ENCODE results near the gene ABCG4.

- TF ChIP-seq CTCF (IDR thresholded peaks at IDR 0.05) (no peak), POLR2A (IDR thresholded peaks at IDR 0.05) (no peak)
Measured at GRCh38 chr11:119173453-119173852, 24.6 kb downstream of the ABCG4 start.
